Measurements from ENCODE around the gene MARK3. TPM values are rescaled to one million over a fixed set of nuclear protein-coding genes. Genes with fewer than 3 reads are reported as not detected.

MARK3 gene
- total and polyA plus RNA-seq, 2 of the 13 experiments (the other 11 are each of a cell fraction or from before 2014, with no cell fraction given) = 47.7 to 56.6 TPM

DNA sequence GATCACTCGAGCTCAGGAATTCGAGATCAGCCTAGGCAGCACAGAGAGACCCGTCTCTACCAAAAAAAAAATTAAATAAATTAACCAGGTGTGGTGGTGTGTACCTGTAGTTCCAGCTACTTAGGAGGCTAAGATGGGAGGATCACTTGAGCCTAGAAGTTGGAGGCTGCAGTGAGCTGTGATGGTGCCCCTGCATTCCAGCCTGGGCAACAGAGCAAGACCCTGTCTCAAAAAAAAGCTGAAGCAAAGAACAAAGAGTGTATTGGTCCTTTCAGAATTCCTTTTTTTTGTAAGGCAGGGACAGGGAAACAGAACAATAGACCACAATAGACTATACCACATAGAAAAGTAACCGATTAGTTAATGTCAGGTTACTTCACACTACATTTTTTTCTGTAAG, 47.4 kb downstream of the MARK3 start:
- H3K9ac ChIP-seq (ENCODE audit: insufficient read depth, low read depth, low read length) = no peak overlapping the region
- H3K4me1 ChIP-seq (ENCODE audit: insufficient read depth, low read length) = no peaks in the 10 kb centered on the region
- ChIA-PET CTCF (ENCODE audit: low intra/inter-chr PET ratio, low total read pairs) (no interaction called here), POLR2A (no interaction called here)
- in situ Hi-C loops (cut with HindIII; ENCODE audit: extremely low pct_ligation_motif_present, low pct_unique_long_range_greater_than_20kb) (no loop called here), intact Hi-C loops (cut with micrococcal nuclease; ENCODE audit: unreplicated experiment) (no loop called here)
- WGBS (ENCODE audit: low lambda C conversion rate) = 98% methylated on average over 4 of the region's 4 CpGs
- FAIRE-seq = no peak
- H3K27me3 ChIP-seq (ENCODE audit: control insufficient read depth in 1 of 2, insufficient read depth in 2 of 2, low read length in 2 of 2) = no peaks in the 10 kb centered on the region
- no peak overlapping the region for H3K4me3 ChIP-seq (replicated peaks in 1 of 3; ENCODE audit: insufficient read depth in 1 of 3, low read depth in 2 of 3, low read length in 3 of 3)
- H3K36me3 ChIP-seq (replicated peaks in 1 of 2; ENCODE audit: control insufficient read depth in 1 of 2, insufficient read depth in 2 of 2, low read length in 2 of 2) = peaks cover 7 to 21% of the 10 kb centered on the region in 2 experiments
- H3K9me3 ChIP-seq (ENCODE audit: low read length) = no peaks in the 10 kb centered on the region
- TF ChIP-seq ZC3H13 (CRISPR knock-in tag; IDR thresholded peaks at IDR 0.05) = no peak
- TF ChIP-seq THAP11 (CRISPR knock-in tag; IDR thresholded peaks at IDR 0.05) = no peak
- TF ChIP-seq ATM (IDR thresholded peaks at IDR 0.05; ENCODE audit: borderline replicate concordance) = no peak
- no peak for TF ChIP-seq CREM (IDR thresholded peaks at IDR 0.05)
- no peak for TF ChIP-seq CREM (CRISPR knock-in tag; IDR thresholded peaks at IDR 0.05)
- TF ChIP-seq RARG (CRISPR knock-in tag; IDR thresholded peaks at IDR 0.05; ENCODE audit: low read depth) = no peak
- no peak for TF ChIP-seq GATAD2A (CRISPR knock-in tag; IDR thresholded peaks at IDR 0.05)
- TF ChIP-seq, protein P1, sequence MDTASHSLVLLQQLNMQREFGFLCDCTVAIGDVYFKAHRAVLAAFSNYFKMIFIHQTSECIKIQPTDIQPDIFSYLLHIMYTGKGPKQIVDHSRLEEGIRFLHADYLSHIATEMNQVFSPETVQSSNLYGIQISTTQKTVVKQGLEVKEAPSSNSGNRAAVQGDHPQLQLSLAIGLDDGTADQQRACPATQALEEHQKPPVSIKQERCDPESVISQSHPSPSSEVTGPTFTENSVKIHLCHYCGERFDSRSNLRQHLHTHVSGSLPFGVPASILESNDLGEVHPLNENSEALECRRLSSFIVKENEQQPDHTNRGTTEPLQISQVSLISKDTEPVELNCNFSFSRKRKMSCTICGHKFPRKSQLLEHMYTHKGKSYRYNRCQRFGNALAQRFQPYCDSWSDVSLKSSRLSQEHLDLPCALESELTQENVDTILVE (CRISPR knock-in tag; IDR thresholded peaks at IDR 0.05) = no peak
- TF ChIP-seq ZNF451 (CRISPR knock-in tag; IDR thresholded peaks at IDR 0.05) = no peak
- TF ChIP-seq ZNF30 (CRISPR knock-in tag; IDR thresholded peaks at IDR 0.05) = no peak
- no peak for TF ChIP-seq ZFYVE20 (CRISPR knock-in tag; IDR thresholded peaks at IDR 0.05; ENCODE audit: borderline replicate concordance, low read depth)
- TF ChIP-seq PTBP1 (IDR thresholded peaks at IDR 0.05; ENCODE audit: low read depth, low read length, poor library complexity, severe bottlenecking) = no peak
- TF ChIP-seq KDM6A (CRISPR knock-in tag; IDR thresholded peaks at IDR 0.05; ENCODE audit: low read depth) = no peak
- no peak for TF ChIP-seq ZNF772 (CRISPR knock-in tag; IDR thresholded peaks at IDR 0.05)
- TF ChIP-seq ARNTL (CRISPR knock-in tag; IDR thresholded peaks at IDR 0.05) = no peak
- no TSS peak for BruUV-seq (replicated peaks)
- DNase-seq (ENCODE audit: low spot score) = no peak
- no peak overlapping the region for H2AFZ ChIP-seq (ENCODE audit: low read length)
- no peaks in the 10 kb centered on the region for H4K20me1 ChIP-seq (ENCODE audit: insufficient read depth, low read length)
- no peak overlapping the region for H3K27ac ChIP-seq (ENCODE audit: extremely low read length, insufficient read depth, low read length)
- H3K79me2 ChIP-seq (ENCODE audit: insufficient read depth, low read length) = peaks cover 7% of the 10 kb centered on the region
- no peak for ATAC-seq
- H3K4me2 ChIP-seq (ENCODE audit: low read depth, low read length) = no peak overlapping the region
